Psoas muscle (tissue), 8 donors: ENCODE measurements around the gene AIG1. TPM values are rescaled to one million over a fixed set of nuclear protein-coding genes. Genes with fewer than 3 reads are reported as not detected.

Experiments used
- ATAC-seq, 4 donors: fragments of 200-7000 bp; cut with Tn5 transposase; one replicate each; pipeline ENCODE4 v1.9.1; 2020; ENCODE audit warnings: moderate library complexity in 3 of 4, mild to moderate bottlenecking in 2 of 4
- DNase-seq, 2 donors: peaks; one replicate each; pipeline ENCODE4 v3.0.0-alpha.2; 2020
- H3K27ac ChIP-seq: fragments of 200-600 bp; one replicate; pipeline ENCODE4 v1.8.0; 2022
- H3K27me3 ChIP-seq, 3 donors: fragments of 200-600 bp in 1 of 3; one replicate each; pipeline versions ENCODE4 v1.6.1 to v1.8.0; 2013 to 2022; ENCODE audit warnings: low read length in 2 of 3, mild to moderate bottlenecking in 2 of 3, moderate library complexity in 1 of 3; ENCODE audit not compliant: insufficient read depth in 3 of 3
- H3K36me3 ChIP-seq, 2 donors: fragments of 200-600 bp in 1 of 2; one replicate each; pipeline versions ENCODE4 v1.6.1 to v1.8.0; 2013 to 2022; ENCODE audit warnings: low read depth in 1 of 2, mild to moderate bottlenecking in 1 of 2, moderate library complexity in 1 of 2; ENCODE audit not compliant: insufficient read depth in 1 of 2
- H3K4me1 ChIP-seq: fragments of 200-600 bp; one replicate; pipeline ENCODE4 v1.8.0; 2022
- H3K4me3 ChIP-seq: fragments of 200-600 bp; one replicate; pipeline ENCODE4 v1.8.0; 2022; ENCODE audit warnings: mild to moderate bottlenecking
- H3K9me3 ChIP-seq: fragments of 200-600 bp; one replicate; pipeline ENCODE4 v1.8.0; 2022
- WGBS, 3 donors: extraction: QIAGEN DNeasy Blood & Tissue Kit; methylation state at CpG; one replicate each; pipeline versions ENCODE4 v1.1.6 to v1.1.7; 2013; 5-methylcytosine and 5-hydroxymethylcytosine counted together
- intact Hi-C, 2 donors: fragments of 100-400 bp; cut with DNase I; formaldehyde crosslinking; loops; one replicate each; pipeline versions ENCODE4 v1.11.0 to v1.14.2; 2022
- polyA plus RNA-seq, 3 donors: library from polyadenylated mRNA; stranded (reverse); fragments of 200-250 nt; gene quantifications; one replicate each; pipeline ENCODE4 v1.2.3, GENCODE V29; 2013
- total RNA-seq, 4 donors: library from RNA; stranded (reverse); fragmentation: NEBNext Ultra II Directional in 2 of 4; extraction: Animal tissue kit (Norgen Biotek cat#: 25700) in 2 of 4; gene quantifications; one replicate each; pipeline versions ENCODE4 v1.2.1 to v1.2.4, GENCODE V29; 2021 to 2023
- TF ChIP-seq, protein P1 (sequence below): fragments of 200-600 bp; IDR thresholded peaks from one replicate; pipeline ENCODE4 v1.8.0; 2022; ENCODE audit warnings: antibody characterized with exemption
- donor health status: healthy with polysubstance abuse.
- donor health status: DM: no; HTN: no; CAD: no; lungs with moderate emphysema.
- donor health status: Bipolar disorder and iron deficiency.
- donor health status: healthy.
- donor health status: DM: yes; HTN: yes; CAD: no.
- donor health status: DM: no; HTN: no; CAD: no.
- donor health status: DM: no; HTN: no; CAD: no.
- donor health status: DM: yes; HTN: yes; CAD: no.

Gene AIG1
- total and polyA plus RNA-seq, 7 donors = 4.0 to 24.6 (median 5.8) TPM

DNA sequence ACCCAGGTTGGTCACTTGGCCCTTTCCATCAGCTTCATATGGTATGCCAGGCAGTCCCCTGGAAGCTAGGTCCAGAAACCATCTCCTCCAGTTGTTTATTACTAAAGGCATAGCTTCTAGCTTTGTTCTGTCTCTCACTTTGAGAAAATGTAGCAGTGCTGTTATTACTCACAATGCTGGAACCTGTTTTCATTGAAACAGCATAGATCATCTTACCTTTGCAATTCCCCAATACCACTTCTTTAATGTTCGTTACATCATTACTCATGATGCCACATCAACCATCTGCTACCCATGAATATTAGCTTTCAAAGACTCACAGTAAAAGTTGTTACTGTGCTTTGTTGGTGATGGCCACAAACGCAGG is 301.5 kb downstream of the AIG1 start:
- no peaks in the 10 kb centered on the region for H3K4me1 ChIP-seq
- no peak for DNase-seq
- no peak overlapping the region for H3K4me3 ChIP-seq
- H3K27ac ChIP-seq = no peak overlapping the region
- 87 to 91% (median 89%) methylated on average over 2 of the region's 2 CpGs for WGBS, 3 donors
- H3K9me3 ChIP-seq = no peaks in the 10 kb centered on the region
- no peaks in the 10 kb centered on the region for H3K27me3 ChIP-seq
- no peaks in the 10 kb centered on the region for H3K36me3 ChIP-seq
- TF ChIP-seq, protein P1, sequence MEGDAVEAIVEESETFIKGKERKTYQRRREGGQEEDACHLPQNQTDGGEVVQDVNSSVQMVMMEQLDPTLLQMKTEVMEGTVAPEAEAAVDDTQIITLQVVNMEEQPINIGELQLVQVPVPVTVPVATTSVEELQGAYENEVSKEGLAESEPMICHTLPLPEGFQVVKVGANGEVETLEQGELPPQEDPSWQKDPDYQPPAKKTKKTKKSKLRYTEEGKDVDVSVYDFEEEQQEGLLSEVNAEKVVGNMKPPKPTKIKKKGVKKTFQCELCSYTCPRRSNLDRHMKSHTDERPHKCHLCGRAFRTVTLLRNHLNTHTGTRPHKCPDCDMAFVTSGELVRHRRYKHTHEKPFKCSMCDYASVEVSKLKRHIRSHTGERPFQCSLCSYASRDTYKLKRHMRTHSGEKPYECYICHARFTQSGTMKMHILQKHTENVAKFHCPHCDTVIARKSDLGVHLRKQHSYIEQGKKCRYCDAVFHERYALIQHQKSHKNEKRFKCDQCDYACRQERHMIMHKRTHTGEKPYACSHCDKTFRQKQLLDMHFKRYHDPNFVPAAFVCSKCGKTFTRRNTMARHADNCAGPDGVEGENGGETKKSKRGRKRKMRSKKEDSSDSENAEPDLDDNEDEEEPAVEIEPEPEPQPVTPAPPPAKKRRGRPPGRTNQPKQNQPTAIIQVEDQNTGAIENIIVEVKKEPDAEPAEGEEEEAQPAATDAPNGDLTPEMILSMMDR = no peak
- intact Hi-C loops = no loop called here
- no peak for ATAC-seq

GRCh38 chr6:143363299-143363698 is 302.6 kb downstream of the AIG1 start:
- no peaks in the 10 kb centered on the region for H3K36me3 ChIP-seq
- no peak overlapping the region for H3K4me3 ChIP-seq
- H3K9me3 ChIP-seq = no peaks in the 10 kb centered on the region
- intact Hi-C loops = no loop called here
- ATAC-seq (no peak), DNase-seq (no peak)
- no peak overlapping the region for H3K27ac ChIP-seq
- H3K27me3 ChIP-seq = no peaks in the 10 kb centered on the region
- no peaks in the 10 kb centered on the region for H3K4me1 ChIP-seq
- 93 to 96% (median 95%) methylated on average over 2 of the region's 2 CpGs for WGBS, 3 donors
- TF ChIP-seq, protein P1 = no peak

DNA sequence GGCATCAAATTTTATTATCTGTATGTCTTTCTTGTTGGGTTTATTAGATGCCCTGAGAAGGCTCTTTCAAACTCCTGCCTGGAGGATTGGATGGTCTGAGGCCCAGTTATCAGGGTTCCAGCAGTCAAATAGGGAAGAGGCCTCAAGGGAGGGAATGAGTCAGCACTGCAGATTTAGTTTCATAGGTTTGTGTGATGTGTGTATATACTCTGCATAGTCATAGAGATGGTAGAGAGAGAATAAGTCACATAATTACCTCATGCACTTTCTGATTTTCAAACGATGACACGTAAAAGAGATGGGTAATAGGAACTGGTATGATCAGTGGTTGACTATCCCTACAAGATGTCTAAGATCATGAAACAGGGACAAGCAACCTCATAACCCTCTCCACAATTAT is 307.7 kb downstream of the AIG1 start:
- intact Hi-C loops = no loop called here
- no peaks in the 10 kb centered on the region for H3K4me1 ChIP-seq
- 90 to 93% (median 93%) methylated on average over 2 of the region's 2 CpGs for WGBS, 3 donors
- DNase-seq (no peak), ATAC-seq (no peak)
- H3K27ac ChIP-seq = no peak overlapping the region
- H3K27me3 ChIP-seq = no peaks in the 10 kb centered on the region
- no peak overlapping the region for H3K4me3 ChIP-seq
- TF ChIP-seq, protein P1 = no peak
- H3K36me3 ChIP-seq = no peaks in the 10 kb centered on the region
- no peaks in the 10 kb centered on the region for H3K9me3 ChIP-seq

DNA sequence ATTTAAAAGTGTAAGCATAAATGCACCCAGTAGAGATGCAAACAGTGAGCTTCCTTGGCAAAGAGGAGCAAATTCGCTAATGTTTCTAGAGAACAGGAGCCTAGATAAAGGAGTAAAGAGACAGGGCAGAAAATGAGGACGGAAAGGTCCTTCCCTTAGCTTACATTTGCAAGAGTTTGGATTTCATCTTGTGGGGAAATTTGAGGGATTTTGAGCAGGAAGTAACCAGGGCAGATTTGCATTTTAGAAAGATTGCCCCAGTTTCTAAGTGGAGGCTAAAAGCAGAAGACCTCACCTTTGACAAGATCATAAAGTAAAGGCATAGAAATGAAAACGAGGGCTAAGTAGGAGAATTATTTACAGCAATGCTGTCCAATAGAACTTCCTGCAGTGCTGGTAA is 309.3 kb downstream of the AIG1 start:
- 64 to 85% (median 84%) methylated on average over 3 of the region's 3 CpGs for WGBS, 3 donors
- ATAC-seq = no peak
- TF ChIP-seq, protein P1 = no peak

DNA sequence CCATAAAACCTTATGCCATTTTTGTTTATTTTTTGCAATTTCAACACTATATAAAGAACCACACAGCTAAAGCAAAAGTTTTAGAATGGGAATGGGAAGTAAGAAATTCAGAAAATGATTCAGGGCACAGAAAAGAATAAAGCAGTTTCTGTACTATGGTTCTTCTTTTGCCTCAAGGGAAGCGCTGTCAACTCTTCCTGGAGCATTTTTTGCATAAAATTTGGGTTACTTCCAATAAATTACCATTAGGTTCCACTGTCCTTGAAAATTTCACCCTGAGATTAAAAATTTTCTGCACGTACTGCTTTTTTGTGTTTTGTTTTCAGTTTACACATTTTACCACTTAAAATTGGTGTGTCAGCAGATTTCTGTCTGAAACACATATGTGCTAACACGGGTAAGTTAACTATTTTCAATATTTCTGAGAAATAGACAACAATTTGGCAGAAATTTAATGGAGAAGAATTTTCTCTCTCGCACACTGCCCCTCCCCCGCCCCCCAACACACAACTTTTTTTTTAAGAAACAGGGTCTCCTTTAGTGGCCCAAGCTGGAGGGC is 310.2 kb downstream of the AIG1 start:
- no peak for ATAC-seq
- Histone ChIP-seq H3K36me3 (no peaks in the 10 kb centered on the region), H3K4me3 (no peak overlapping the region), H3K27ac (no peak overlapping the region), H3K27me3 (no peaks in the 10 kb centered on the region), H3K9me3 (no peaks in the 10 kb centered on the region), H3K4me1 (no peaks in the 10 kb centered on the region)
- DNase-seq = no peak
- 45 to 58% (median 48%) methylated on average over 5 of the region's 5 CpGs for WGBS, 3 donors
- TF ChIP-seq, protein P1 = no peak
- intact Hi-C loops = no loop called here

More for the DNA sequence above, 309.3 kb downstream of the AIG1 start:
- Histone ChIP-seq H3K27me3 (no peaks in the 10 kb centered on the region), H3K4me1 (no peaks in the 10 kb centered on the region), H3K27ac (no peak overlapping the region), H3K36me3 (no peaks in the 10 kb centered on the region), H3K9me3 (no peaks in the 10 kb centered on the region), H3K4me3 (no peak overlapping the region)
- no peak for DNase-seq
- intact Hi-C loops = no loop called here
